Cardiac muscle cell (in vitro differentiated cells and primary cell): ENCODE measurements around the gene GDF11. TPM values are rescaled to one million over a fixed set of nuclear protein-coding genes. Genes with fewer than 3 reads are reported as not detected.

Experiments used
- DNase-seq, 2 donors: peaks; one replicate each; pipeline versions ENCODE4 v3.0.0 to v3.0.0-alpha.2; 2010 to 2017; ENCODE audit warnings: low read depth in 1 of 2, low spot score in 1 of 2
- H3K27ac ChIP-seq: fragments of 200-600 bp; sonication (generic); 2 replicates; pipeline ENCODE4 v1.5.1; 2016
- H3K27me3 ChIP-seq: fragments of 200-600 bp; sonication (generic); 2 replicates; pipeline ENCODE4 v1.6.0; 2016; ENCODE audit warnings: control low read depth
- H3K36me3 ChIP-seq: fragments of 200-600 bp; sonication (generic); 2 replicates; pipeline ENCODE4 v1.5.1; 2016; ENCODE audit warnings: control low read depth
- H3K4me1 ChIP-seq: fragments of 200-600 bp; sonication (generic); 2 replicates; pipeline ENCODE4 v1.8.1; 2017; ENCODE audit warnings: low read depth, mild to moderate bottlenecking, mixed run types
- H3K4me3 ChIP-seq: fragments of 200-600 bp; sonication (generic); 2 replicates; pipeline ENCODE4 v1.5.1; 2016; ENCODE audit warnings: mild to moderate bottlenecking
- H3K9me3 ChIP-seq: fragments of 200-600 bp; sonication (generic); 2 replicates; pipeline ENCODE4 v1.5.1; 2017; ENCODE audit warnings: low read depth, mild to moderate bottlenecking, control low read depth
- polyA plus RNA-seq: library from polyadenylated mRNA; unstranded; fragments of >200 nt; fragmentation: Nextera tagmentation; extraction: Ambion mirVana; gene quantifications from 2 replicates; pipeline ENCODE4 v1.2.1, GENCODE V29; 2016
- total RNA-seq: library from RNA; depleted of rRNA; stranded (reverse); fragments of >200 nt; gene quantifications from 2 replicates; pipeline ENCODE4 v1.2.3, GENCODE V29; 2016
- TF ChIP-seq, protein P1 (sequence below): IDR thresholded peaks from 2 replicates; pipeline ENCODE4 v1.5.1; 2012; ENCODE audit warnings: low read depth, mild to moderate bottlenecking, low read length

Gene GDF11
- total RNA-seq (53.1 and 54.2 TPM in 2 replicates), polyA plus RNA-seq (13.5 and 14.1 TPM in 2 replicates)

DNA sequence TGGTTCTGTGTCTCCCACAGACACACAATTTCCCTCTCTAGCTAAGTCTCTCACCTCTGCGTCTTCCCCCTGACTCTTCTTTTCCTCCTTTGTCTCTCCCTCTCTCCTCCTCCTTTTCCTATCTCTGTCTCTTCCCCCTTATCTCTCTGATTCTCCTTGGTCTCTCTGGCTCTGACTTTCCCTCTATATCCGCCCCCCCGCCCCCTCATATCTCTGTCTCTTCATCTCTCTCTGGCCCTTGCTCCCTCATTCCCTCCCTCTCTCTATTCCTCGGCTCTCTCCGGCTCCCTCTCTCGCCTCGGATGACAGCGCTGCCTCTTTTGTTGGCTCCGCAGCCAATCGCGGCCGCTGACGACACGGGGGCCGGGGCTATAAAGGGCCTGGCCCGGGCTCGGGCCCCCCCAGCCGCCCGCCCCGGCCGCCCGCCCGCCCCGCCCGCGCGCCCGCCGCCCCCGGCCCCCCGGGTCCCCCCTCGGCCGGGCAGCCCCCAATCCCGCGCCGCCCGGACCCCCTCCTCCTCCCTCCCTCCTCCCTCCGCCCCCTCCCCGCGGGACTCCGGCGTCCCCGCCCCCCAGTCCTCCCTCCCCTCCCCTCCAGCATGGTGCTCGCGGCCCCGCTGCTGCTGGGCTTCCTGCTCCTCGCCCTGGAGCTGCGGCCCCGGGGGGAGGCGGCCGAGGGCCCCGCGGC lies at the start of gene GDF11:
Gene GDF11 (plus strand): TSS at position 404 of the 687 bp plus-strand sequence. CDS start 195 bp downstream, at position 599.
- H3K27ac ChIP-seq = peak within 1 kb of the TSS; percentile 92
- TF ChIP-seq, protein P1, sequence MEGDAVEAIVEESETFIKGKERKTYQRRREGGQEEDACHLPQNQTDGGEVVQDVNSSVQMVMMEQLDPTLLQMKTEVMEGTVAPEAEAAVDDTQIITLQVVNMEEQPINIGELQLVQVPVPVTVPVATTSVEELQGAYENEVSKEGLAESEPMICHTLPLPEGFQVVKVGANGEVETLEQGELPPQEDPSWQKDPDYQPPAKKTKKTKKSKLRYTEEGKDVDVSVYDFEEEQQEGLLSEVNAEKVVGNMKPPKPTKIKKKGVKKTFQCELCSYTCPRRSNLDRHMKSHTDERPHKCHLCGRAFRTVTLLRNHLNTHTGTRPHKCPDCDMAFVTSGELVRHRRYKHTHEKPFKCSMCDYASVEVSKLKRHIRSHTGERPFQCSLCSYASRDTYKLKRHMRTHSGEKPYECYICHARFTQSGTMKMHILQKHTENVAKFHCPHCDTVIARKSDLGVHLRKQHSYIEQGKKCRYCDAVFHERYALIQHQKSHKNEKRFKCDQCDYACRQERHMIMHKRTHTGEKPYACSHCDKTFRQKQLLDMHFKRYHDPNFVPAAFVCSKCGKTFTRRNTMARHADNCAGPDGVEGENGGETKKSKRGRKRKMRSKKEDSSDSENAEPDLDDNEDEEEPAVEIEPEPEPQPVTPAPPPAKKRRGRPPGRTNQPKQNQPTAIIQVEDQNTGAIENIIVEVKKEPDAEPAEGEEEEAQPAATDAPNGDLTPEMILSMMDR = no peak
- no peaks in the 10 kb centered on the region for H3K27me3 ChIP-seq
- H3K4me3 ChIP-seq = peak within 1 kb of the TSS; percentile 53
- no peaks in the 10 kb centered on the region for H3K9me3 ChIP-seq
- DNase-seq = peak; percentile 79 to 93
- H3K4me1 ChIP-seq = peaks cover 21% of the 10 kb centered on the region
- no peaks in the 10 kb centered on the region for H3K36me3 ChIP-seq

- Histone ChIP-seq H3K27me3 (no peaks in the 10 kb centered on the region), H3K4me1 (no peaks in the 10 kb centered on the region), H3K4me3 (no peak overlapping the region), H3K36me3 (peaks cover 27% of the 10 kb centered on the region), H3K9me3 (no peaks in the 10 kb centered on the region), H3K27ac (no peak overlapping the region)
- TF ChIP-seq, protein P1 = no peak
- DNase-seq = no peak
Measured at GRCh38 chr12:55693323-55694187, 49.4 kb upstream of the GDF11 start.

- TF ChIP-seq, protein P1 = no peak
- H3K9me3 ChIP-seq = no peaks in the 10 kb centered on the region
- no peak overlapping the region for H3K27ac ChIP-seq
- H3K4me3 ChIP-seq = no peak overlapping the region
- peaks cover 27% of the 10 kb centered on the region for H3K36me3 ChIP-seq
- DNase-seq = no peak
- H3K27me3 ChIP-seq = no peaks in the 10 kb centered on the region
- no peaks in the 10 kb centered on the region for H3K4me1 ChIP-seq
Measured at GRCh38 chr12:55694188-55694515, 48.8 kb upstream of the GDF11 start.

- no peaks in the 10 kb centered on the region for H3K27me3 ChIP-seq
- DNase-seq = no peak
- H3K4me3 ChIP-seq = no peak overlapping the region
- peaks cover 27% of the 10 kb centered on the region for H3K36me3 ChIP-seq
- H3K27ac ChIP-seq = no peak overlapping the region
- H3K9me3 ChIP-seq = no peaks in the 10 kb centered on the region
- TF ChIP-seq, protein P1 = no peak
- no peaks in the 10 kb centered on the region for H3K4me1 ChIP-seq
Measured at GRCh38 chr12:55694651-55695050, 48.3 kb upstream of the GDF11 start.

DNA sequence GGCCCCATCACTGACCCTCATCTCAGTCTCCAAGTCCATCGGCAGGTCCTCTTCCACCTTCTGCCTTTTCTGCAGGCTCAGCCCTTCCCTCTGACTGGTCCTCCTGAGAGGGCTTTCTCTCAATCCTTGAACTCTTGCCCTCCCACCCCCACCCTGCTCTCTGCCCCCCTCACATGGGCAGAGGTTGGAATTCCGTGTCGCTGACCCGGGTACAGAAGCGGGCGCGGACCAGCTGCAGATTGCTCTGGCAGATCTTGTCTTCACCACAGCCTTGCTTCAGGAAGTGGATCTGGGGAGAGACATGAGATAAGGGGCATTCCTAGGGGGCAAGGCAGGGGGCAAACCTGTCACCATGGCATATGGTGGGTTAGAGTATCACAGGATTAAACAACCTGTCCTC lies 47.6 kb upstream of the GDF11 start:
- TF ChIP-seq, protein P1 = no peak
- Histone ChIP-seq H3K36me3 (peaks cover 27% of the 10 kb centered on the region), H3K9me3 (no peaks in the 10 kb centered on the region), H3K4me3 (no peak overlapping the region), H3K27ac (no peak overlapping the region), H3K27me3 (no peaks in the 10 kb centered on the region), H3K4me1 (no peaks in the 10 kb centered on the region)
- no peak for DNase-seq
